Fibroblast of skin of abdomen (primary cell): ENCODE results near the gene TMEM255B.
"Not testable (repeated sequence)": the region's sequence is repeated elsewhere in the genome, so short reads cannot be mapped to it uniquely, and the experiment has no call there.

ENCODE experiments used
- DNase-seq: peaks from one replicate; pipeline ENCODE4 v3.0.0-alpha.2; 2013

Gene TMEM255B

GRCh38 chr13:113734826-113735125 is 24.2 kb upstream of the TMEM255B start:
- DNase-seq, result no peak

- no peak for DNase-seq
Observed at GRCh38 chr13:113735194-113735593, 23.8 kb upstream of the TMEM255B start.

DNA sequence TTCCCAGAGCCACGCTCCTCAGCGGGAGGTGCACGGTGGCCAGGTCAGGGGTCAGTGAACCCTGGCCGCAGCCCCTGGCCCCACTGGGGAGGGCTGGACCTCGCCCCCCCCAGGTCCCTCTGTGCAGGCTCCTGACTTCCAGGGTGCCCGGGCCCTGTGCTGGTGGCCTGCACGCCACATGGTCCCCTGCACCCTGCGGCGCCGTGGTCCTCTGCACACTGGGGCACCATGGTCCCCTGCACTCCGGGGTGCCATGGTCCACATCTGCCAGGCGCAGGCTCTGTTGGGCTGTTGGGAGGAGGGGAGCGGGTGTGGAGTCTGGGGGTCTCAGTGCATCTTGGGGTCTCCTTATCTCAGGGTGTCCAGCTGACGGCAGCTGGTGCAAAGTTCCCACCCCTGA is 23.3 kb upstream of the TMEM255B start:
- no peak for DNase-seq

- DNase-seq, result no peak
Observed at GRCh38 chr13:113736258-113736731, 22.7 kb upstream of the TMEM255B start.

DNA sequence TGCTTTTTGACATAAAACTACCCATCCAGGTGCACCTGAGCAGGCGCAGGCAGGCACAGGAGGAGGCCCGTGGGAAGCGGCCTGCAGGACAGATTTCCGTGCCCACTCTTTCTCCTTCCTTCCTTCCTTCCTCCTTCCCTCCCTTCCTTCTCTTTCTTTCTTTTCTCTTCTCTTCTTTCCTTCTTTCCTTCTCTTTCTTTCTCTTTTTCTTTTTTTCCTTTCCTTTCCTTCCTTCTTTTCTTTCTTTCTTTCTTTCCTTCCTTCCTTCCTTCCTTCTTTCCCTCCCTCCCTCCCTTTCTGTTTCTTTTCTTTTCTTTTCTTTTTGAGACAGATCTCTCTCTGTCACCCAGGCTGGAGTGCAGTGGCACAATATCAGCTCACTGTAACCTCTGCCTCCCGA is 21.2 kb upstream of the TMEM255B start:
- DNase-seq, result no peak

DNA sequence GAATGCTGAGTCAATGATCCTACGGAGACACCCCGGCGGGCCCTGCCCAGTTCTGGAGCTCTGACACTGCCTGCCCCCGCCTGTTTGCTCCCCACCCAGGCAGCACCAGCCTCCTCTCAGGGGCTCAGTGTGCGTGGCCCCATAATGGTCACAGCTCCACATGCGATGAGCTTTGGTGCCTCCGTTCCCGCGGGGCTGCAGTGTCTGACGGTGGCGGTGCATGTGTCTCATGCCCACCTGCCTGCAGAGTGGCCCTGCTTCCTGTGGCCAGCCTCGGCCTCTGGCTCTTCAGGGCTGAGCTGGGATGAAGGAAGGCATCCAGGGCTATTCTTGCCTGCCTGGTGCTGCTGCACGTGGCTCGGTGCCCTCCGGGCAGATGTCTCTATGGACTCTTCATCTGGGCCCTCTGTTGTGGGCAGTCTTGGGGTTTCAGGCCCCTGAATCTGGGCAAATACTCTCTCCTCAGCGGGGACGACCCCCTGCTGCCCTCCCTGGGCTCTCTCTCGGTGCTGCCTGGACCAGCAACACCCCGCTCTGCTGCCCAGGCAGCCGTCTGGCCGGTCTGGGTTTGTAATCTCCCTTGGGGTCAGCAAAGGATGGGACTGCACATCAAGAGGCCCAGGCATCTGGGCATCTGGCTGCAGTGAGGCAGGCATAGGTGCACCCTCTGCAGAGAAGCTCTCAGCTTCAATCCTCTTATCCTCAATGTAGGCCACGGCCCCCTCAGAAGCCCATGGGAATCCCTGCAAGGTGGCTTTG is 19.3 kb upstream of the TMEM255B start:
- no peak for DNase-seq

DNA sequence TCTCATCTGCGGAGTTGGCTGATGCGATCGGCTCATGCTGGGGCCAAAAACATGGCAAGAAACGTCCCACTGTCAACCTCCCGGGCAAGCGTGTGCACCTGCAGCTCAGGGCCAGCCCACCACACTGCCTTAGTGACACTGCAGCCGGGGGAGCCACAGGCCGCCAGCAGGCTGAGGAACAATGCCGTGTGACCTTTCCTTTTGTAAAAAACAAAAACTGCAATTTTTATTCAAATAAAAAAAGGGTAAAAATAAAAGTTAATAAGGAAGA is 18.8 kb upstream of the TMEM255B start:
- DNase-seq, result no peak

- no peak for DNase-seq
Observed at GRCh38 chr13:113740661-113741060, 18.4 kb upstream of the TMEM255B start.

DNA sequence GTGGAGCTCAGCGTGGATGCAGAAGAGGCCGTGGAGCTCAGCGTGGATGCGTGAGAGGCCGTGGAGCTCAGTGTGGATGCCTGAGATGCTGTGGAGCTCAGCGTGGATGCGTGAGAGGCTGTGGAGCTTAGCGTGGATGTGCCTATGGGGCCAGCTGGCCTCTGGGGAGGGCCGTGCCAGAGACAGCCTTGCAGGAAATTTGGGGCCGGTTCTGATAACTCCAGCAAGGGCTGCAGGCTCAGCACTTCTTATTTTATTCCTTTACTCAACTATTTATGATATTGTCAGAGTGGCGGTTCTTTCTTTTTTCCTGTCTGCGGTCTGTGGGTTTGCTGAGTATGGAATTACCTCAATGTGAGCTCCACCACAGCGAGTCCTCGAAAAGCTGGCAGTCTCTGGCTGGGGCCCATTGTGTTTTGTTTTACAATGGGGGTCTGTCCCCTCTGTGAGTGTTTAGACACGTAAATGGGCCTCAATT is 17.8 kb upstream of the TMEM255B start:
- no peak for DNase-seq

- DNase-seq, result no peak
Observed at GRCh38 chr13:113742000-113742441, 17.0 kb upstream of the TMEM255B start.

- no peak for DNase-seq
Observed at GRCh38 chr13:113742445-113743120, 16.4 kb upstream of the TMEM255B start.

- DNase-seq, result no peak
Observed at GRCh38 chr13:113743366-113744195, 15.4 kb upstream of the TMEM255B start.

DNA sequence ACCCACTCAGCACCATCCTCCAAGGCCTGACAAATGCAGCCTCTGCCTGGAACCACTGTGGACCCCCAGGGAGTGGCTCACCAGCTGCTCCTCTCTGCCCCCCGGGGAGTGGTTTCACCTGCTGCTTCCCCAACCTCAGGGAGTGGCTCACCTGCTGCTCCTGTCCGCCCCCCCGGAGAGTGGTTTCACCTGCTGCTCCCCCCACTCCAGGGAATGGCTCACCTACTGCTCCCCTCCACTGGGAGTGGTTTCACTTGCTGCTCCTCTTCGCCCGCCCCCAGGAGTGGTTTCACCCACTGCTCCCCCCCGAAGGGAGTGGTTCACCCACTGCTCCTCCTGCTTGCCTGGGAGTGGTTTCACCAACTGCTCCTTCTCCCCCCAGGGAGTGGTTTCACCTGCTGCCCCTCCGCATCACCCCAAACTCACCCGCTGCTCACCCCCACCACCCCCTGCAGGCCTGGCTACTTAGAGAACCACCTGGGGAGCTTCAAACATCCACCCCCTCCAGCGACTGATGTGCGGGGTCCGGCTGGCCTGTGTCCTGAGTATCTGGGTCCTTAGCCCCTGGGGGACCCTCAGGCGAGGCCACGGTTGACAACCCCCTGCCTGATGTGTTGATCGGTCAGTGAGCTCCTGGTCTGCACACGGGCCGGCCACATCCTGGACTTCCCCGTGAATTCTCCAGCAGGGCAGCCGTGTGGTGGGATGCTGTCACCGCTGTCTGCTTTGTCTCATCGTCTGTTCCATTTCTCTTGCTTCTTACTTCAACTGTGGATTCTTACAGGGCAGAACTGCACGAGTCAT is 14.6 kb upstream of the TMEM255B start:
- DNase-seq, result no peak

DNA sequence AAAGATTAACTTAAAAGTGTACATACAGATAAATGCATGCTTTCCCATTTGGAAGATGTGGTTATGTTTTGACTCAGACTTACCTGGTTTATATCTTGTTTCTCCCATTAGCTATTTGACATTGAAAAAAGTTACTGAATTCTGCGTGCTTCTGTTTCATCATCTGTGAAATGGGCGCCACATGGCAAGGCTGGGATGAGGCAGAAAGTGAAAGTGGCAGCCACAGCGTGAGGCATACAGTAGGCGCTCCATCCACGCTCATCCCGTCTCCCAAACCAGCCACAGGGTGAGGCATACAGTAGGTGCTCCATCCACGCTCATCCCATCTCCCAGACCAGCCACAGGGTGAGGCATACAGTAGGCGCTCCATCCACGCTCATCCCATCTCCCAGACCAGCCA is 14.0 kb upstream of the TMEM255B start:
- no peak for DNase-seq

DNA sequence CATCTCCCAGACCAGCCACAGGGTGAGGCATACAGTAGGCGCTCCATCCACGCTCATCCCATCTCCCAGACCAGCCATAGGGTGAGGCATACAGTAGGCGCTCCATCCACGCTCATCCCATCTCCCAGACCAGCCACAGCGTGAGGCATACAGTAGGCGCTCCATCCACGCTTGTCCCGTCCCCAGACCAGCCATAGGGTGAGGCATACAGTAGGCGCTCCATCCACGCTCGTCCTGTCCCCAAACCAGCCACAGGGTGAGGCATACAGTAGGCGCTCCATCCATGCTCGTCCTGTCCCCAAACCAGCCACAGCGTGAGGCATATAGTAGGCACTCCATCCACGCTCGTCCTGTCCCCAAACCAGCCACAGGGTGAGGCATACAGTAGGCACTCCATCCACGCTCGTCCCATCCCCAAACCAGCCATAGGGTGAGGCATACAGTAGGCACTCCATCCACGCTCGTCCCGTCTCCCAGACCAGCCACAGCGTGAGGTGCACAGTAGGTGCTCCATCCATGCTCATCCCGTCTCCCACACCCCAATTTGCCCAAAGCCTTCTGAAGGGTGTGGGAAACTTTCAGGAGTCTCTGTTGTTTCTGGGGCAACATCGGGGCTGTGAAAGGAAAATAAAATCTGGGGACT is 13.4 kb upstream of the TMEM255B start:
- not testable (repeated sequence) for DNase-seq

DNA sequence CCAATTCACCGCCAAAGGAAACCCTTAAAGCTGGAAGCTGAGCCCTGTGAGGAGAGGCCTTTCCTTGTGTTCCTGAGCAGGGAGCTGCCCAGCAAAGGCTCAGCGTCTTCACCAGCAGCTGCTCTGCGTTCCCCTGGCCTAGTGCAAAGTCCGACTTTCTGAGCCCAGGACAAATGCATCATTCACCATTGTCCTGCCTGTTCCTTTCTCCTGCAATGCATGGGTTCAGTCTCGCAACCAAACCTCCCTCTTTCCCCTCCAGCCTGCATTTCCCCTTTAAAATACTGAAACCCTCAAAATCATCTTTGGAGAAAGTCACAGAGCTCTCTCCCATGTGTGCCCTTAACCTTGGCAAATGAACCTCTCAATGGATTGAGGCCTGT is 12.9 kb upstream of the TMEM255B start:
- DNase-seq, result no peak

DNA sequence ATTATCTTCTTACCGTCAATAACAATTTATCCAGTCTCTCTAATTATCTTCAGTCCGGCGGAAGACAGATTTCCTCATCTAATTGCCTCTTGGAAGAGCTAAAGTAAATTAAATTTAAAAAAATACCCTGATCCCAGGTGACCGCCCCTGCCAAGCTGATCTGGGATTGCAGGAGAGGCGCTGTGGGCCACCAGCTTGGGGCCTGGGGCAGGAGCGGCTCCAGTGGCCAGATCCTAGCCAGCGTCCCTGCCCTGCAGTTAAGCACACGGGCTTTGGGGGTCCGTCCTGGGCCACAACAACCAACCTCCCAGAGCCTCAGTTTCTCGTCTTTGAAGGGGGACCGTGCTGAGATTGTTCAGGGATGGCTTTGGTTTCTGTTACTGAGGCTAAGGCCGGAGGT is 12.4 kb upstream of the TMEM255B start:
- DNase-seq, result no peak

DNA sequence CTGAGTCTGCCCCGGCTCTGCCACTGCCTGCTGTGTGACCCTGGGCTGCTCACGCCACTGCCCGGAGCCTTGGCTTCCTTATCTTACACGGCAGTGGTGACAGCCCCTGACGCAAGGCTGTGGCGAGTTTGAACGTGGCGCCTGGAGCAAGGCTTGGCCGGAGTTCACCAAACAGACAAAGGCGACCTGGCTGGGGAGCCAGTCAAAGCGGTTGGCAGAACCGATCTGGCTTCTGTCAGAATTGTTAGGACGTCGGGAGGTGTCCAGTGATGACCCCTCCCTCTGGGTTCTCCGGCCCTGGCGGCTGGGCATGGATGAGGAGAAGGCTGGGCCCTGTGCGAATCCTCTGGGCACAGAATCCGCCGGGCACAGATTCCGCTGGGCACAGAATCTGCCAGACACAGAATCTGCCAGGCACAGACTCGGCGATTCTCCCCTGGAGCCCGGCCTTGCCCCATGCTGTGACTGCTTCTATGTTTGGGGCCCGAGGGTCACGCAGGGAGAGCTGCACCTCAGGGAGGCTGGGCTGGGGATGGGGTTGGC is 11.7 kb upstream of the TMEM255B start:
- no peak for DNase-seq

GRCh38 chr13:113748101-113748861 is 10.7 kb upstream of the TMEM255B start:
- DNase-seq, result no peak

DNA sequence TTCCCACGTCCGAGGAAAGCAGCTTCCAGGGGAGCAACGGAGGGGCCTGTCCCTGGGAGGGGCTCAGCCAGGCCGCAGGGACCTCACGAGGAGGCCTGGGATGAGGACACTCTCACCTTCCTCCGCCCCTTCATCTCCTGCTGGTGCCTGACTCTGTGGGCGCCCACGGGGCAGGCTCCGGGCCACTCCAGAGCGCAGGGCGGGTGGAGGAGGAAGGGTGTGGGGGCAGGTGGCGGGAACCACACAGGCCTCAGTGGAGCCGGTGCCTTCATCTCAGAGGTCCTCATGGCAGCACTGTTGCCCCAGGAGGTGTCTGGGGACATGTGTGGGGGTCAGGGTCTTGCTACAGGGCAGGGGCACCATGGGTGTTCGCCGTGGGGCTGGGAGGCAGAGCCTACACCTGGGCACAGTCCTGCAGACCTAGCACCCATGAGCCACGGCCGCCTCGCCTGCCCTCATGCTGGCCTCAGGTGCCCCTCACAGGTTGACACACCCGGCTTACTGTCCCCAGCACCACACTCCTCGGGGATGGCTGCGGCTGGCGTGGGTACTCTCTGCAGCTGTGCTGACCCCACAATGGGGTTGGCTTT is 10.1 kb upstream of the TMEM255B start:
- DNase-seq, result no peak

DNA sequence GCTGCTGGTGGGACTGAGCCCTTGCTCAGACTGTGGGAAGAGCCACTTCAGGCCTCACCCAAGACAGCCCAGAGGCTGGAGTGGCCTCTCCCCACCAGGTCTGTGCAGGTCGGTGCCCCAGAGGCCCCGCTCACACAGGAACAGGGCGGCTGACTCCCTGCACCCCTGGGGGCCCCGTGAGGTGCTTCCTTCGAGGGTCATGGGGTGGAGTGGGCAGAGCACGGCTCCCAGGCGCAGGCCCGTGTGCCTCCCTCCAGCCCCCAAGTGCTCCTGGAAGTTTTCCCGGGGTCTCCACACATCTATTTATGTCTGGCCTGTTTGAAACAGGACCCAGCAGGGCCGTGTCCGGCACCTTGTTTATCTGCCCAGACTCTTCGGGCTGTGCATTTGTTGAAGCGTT is 9.5 kb upstream of the TMEM255B start:
- no peak for DNase-seq
